Dendritic cell treated with granulocyte-macrophage colony-stimulating factor and Interleukin-4, amounts not matched to agents 40 ng/mL and 50 ng/mL, for 4 days (primary cell): ENCODE data around the gene ACAP2.
"Not testable (repeated sequence)": the region's sequence is repeated elsewhere in the genome, so short reads cannot be mapped to it uniquely, and the experiment has no call there.

Experiments
- H3K27ac Mint-ChIP-seq: one replicate; pipeline ENCODE4 v1.8.0; 2022; ENCODE audit warnings: mild to moderate bottlenecking, mixed read lengths
- H3K27me3 Mint-ChIP-seq: one replicate; pipeline ENCODE4 v1.8.0; 2022; ENCODE audit warnings: mild to moderate bottlenecking, mixed read lengths
- H3K36me3 Mint-ChIP-seq: one replicate; pipeline ENCODE4 v1.8.0; 2022; ENCODE audit warnings: low read depth, mixed read lengths
- H3K4me1 Mint-ChIP-seq: one replicate; pipeline ENCODE4 v1.8.0; 2022; ENCODE audit warnings: low read depth, mixed read lengths
- H3K4me3 Mint-ChIP-seq: one replicate; pipeline ENCODE4 v1.8.0; 2022; ENCODE audit warnings: mild to moderate bottlenecking, moderate library complexity, mixed read lengths
- H3K9me3 Mint-ChIP-seq: one replicate; pipeline ENCODE4 v1.8.0; 2022; ENCODE audit warnings: mixed read lengths
- intact Hi-C: fragments of 100-400 bp; cut with micrococcal nuclease; formaldehyde crosslinking; loops from one replicate; pipeline ENCODE4 v1.15.0; 2022

ACAP2 gene

GRCh38 chr3:195421400-195421799, 21.4 kb downstream of the ACAP2 start:
- Mint-ChIP-seq H3K36me3 (peaks cover 19% of the 10 kb centered on the region), H3K4me1 (peaks cover 54% of the 10 kb centered on the region)

DNA sequence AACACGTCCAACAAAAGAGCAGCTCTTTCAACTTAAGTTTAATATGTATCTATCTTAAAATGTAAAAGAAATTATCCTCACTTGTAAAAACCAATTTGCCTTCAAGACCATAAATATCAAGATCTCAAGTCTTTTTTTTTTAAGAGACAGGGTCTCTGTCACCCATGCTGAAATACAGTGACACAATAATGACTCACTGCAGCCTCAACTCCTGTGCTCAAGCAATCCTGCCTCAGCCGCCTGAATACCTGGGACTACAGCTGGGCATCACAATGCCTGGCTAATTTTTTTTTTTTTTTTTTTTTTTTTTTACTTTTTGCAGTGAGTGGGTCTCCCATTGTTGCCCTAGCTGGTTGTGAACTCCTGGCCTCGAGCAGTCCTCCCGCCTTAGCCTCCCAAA, 26.0 kb downstream of the ACAP2 start:
- intact Hi-C loops = no loop called here
- H3K27ac Mint-ChIP-seq = no peak overlapping the region
- no peak overlapping the region for H3K4me3 Mint-ChIP-seq
- peaks cover 13% of the 10 kb centered on the region for H3K36me3 Mint-ChIP-seq
- H3K9me3 Mint-ChIP-seq = no peaks in the 10 kb centered on the region
- no peaks in the 10 kb centered on the region for H3K27me3 Mint-ChIP-seq
- peaks cover 50% of the 10 kb centered on the region for H3K4me1 Mint-ChIP-seq

More at GRCh38 chr3:195421400-195421799, 21.4 kb downstream of the ACAP2 start:
- no peaks in the 10 kb centered on the region for H3K27me3 Mint-ChIP-seq
- intact Hi-C loops = no loop called here
- no peak overlapping the region for H3K27ac Mint-ChIP-seq
- no peak overlapping the region for H3K4me3 Mint-ChIP-seq
- no peaks in the 10 kb centered on the region for H3K9me3 Mint-ChIP-seq

DNA sequence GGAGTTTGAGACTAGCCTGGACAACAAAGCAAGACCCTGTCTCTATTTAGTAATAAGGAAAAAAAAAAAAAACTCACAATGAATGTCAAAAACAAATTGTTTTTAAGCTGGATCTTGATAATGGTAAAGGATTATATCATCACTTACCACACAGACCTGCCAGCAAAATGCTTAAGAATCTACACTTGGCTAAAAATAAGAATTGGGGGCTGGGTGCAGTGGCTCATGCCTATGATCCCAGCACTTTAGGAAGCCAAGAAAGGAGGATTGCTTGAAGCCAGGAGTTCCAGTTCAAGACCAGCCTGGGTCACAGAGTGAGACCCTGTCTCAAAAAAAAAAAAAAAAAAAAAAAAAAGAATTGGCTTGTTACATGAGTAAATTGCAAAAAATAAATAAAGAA, 31.0 kb downstream of the ACAP2 start:
- Mint-ChIP-seq H3K36me3 (peaks cover 23% of the 10 kb centered on the region), H3K4me3 (no peak overlapping the region), H3K4me1 (peaks cover 50% of the 10 kb centered on the region), H3K9me3 (no peaks in the 10 kb centered on the region), H3K27ac (no peak overlapping the region), H3K27me3 (no peaks in the 10 kb centered on the region)
- intact Hi-C loops = no loop called here

GRCh38 chr3:195410546-195410945, 32.3 kb downstream of the ACAP2 start:
- no peaks in the 10 kb centered on the region for H3K9me3 Mint-ChIP-seq
- peaks cover 29% of the 10 kb centered on the region for H3K36me3 Mint-ChIP-seq
- no peak overlapping the region for H3K4me3 Mint-ChIP-seq
- H3K27ac Mint-ChIP-seq = peak overlapping the region; percentile 40
- no peaks in the 10 kb centered on the region for H3K27me3 Mint-ChIP-seq
- intact Hi-C loops = no loop called here
- H3K4me1 Mint-ChIP-seq = peaks cover 59% of the 10 kb centered on the region

DNA sequence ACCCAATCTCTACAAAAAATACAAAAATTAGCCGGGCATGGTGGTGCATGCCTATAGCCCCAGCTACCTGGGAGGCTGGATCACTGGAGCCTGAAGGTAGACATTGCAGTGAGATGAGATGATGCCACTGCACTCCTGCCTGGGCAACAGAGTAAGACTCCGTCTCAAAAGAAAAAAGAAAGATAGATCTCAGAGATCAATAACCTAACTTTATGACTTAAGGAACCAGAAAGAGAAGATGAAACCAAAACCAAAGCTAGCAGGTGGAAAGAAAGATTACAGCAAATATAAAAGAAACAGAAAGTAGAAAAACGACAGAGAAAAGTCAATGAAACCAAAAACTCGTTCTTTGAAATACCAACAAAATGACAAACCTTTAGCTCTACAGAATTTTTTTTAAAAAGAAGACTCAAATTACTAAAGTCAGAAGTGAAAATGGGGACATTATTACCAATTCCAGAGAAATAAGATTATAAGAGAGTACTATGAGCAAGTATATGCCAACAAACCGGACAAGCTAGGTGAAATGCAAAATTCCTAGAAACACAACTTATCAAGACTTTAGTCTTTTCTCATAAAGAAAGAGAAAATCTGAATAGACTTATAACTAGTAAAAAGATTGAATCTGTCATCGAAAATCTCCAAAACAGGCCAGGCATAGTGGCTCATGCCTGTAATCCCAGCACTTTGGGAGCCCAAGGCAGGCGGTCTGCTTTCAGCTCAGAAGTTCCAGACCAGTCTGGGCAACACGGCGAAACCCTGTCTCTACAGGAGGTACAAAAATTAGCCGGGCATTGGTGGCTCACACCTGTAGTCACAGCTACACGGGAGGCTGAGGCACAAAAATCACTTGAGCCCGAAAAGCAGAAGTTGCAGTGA, 35.0 kb downstream of the ACAP2 start:
- Mint-ChIP-seq H3K4me1 (peaks cover 52% of the 10 kb centered on the region), H3K27me3 (no peaks in the 10 kb centered on the region), H3K36me3 (peaks cover 29% of the 10 kb centered on the region), H3K9me3 (no peaks in the 10 kb centered on the region), H3K27ac (no peak overlapping the region), H3K4me3 (no peak overlapping the region)
- intact Hi-C loops = loop anchor here (5.0 kb wide), 1 partner anchor 35 kb away; the partner anchor contains the start of gene ACAP2

- no peak overlapping the region for H3K27ac Mint-ChIP-seq
- no peaks in the 10 kb centered on the region for H3K9me3 Mint-ChIP-seq
- intact Hi-C loops = loop anchor here (5.0 kb wide), 1 partner anchor 37 kb away; the partner anchor contains the start of gene ACAP2
- peaks cover 33% of the 10 kb centered on the region for H3K36me3 Mint-ChIP-seq
- H3K4me3 Mint-ChIP-seq = no peak overlapping the region
- no peaks in the 10 kb centered on the region for H3K27me3 Mint-ChIP-seq
- H3K4me1 Mint-ChIP-seq = peaks cover 63% of the 10 kb centered on the region
Measured at GRCh38 chr3:195405651-195406050, 37.2 kb downstream of the ACAP2 start.

DNA sequence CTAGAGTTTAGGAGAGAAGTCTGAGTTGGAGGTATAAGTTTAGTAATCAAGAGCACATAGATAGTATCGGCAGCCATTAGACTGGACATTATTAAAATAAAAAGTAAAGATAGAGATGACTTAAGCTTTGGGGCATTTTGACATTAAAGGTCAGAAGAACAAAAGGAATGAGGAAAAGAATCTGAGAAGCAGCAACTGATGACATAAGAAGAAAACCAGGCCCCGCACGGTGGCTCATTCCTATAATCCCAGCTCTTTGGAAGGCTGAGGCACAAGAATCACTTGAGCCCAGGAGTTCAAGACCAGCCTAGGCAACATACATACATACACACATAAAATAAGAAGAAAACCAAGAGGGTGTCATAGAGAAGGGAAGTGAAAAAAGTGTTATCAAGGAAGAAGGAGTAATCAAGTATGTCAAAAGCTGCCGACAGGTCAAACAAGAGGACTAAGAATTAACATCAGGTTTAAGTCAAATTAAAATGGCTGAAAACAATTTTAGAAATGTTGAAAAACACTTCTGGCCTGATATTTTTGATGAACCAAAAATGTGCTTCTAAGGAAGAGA, 38.9 kb downstream of the ACAP2 start:
- Mint-ChIP-seq H3K36me3 (peaks cover 27% of the 10 kb centered on the region), H3K27ac (no peak overlapping the region), H3K4me3 (no peak overlapping the region), H3K4me1 (peaks cover 50% of the 10 kb centered on the region), H3K27me3 (no peaks in the 10 kb centered on the region), H3K9me3 (no peaks in the 10 kb centered on the region)
- intact Hi-C loops = no loop called here

GRCh38 chr3:195403244-195403643, 39.6 kb downstream of the ACAP2 start:
- intact Hi-C loops = no loop called here
- Mint-ChIP-seq H3K27ac (no peak overlapping the region), H3K27me3 (no peaks in the 10 kb centered on the region)

GRCh38 chr3:195401943-195402342, 40.9 kb downstream of the ACAP2 start:
- no peaks in the 10 kb centered on the region for H3K9me3 Mint-ChIP-seq
- no peak overlapping the region for H3K4me3 Mint-ChIP-seq
- H3K27ac Mint-ChIP-seq = no peak overlapping the region
- H3K36me3 Mint-ChIP-seq = peaks cover 11% of the 10 kb centered on the region
- peaks cover 34% of the 10 kb centered on the region for H3K4me1 Mint-ChIP-seq
- no peaks in the 10 kb centered on the region for H3K27me3 Mint-ChIP-seq
- intact Hi-C loops = no loop called here

More at GRCh38 chr3:195403244-195403643, 39.6 kb downstream of the ACAP2 start:
- Mint-ChIP-seq H3K36me3 (peaks cover 21% of the 10 kb centered on the region), H3K4me3 (no peak overlapping the region), H3K9me3 (no peaks in the 10 kb centered on the region), H3K4me1 (peaks cover 43% of the 10 kb centered on the region)

GRCh38 chr3:195398460-195398859, 44.4 kb downstream of the ACAP2 start:
- H3K9me3 Mint-ChIP-seq, H3K4me3 Mint-ChIP-seq, H3K36me3 Mint-ChIP-seq, intact Hi-C loops, H3K27ac Mint-ChIP-seq, H3K27me3 Mint-ChIP-seq: not testable (repeated sequence)
- peaks cover 36% of the 10 kb centered on the region for H3K4me1 Mint-ChIP-seq

DNA sequence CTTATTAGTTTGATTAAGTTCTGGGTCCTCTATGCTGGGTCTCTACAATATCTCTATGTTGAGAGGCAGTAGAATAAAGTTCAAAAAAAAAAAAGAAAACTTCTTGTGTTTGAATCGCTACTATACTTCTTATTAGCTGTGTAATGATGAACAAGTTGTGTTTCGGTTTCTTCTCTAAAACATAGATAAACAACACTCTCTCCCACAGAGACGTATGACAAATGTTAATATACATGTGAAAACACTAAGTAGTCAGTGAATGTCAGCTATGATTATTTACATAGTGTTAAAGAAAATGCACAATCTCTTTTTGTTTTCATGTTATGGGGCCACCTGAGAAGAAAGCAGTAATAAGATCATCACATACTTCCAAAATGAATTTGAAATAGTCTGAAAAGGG, 45.3 kb downstream of the ACAP2 start:
- Mint-ChIP-seq H3K36me3 (peaks cover 5% of the 10 kb centered on the region), H3K9me3 (no peaks in the 10 kb centered on the region), H3K27ac (no peak overlapping the region), H3K27me3 (no peaks in the 10 kb centered on the region), H3K4me3 (no peak overlapping the region), H3K4me1 (peaks cover 38% of the 10 kb centered on the region)
- intact Hi-C loops = no loop called here

DNA sequence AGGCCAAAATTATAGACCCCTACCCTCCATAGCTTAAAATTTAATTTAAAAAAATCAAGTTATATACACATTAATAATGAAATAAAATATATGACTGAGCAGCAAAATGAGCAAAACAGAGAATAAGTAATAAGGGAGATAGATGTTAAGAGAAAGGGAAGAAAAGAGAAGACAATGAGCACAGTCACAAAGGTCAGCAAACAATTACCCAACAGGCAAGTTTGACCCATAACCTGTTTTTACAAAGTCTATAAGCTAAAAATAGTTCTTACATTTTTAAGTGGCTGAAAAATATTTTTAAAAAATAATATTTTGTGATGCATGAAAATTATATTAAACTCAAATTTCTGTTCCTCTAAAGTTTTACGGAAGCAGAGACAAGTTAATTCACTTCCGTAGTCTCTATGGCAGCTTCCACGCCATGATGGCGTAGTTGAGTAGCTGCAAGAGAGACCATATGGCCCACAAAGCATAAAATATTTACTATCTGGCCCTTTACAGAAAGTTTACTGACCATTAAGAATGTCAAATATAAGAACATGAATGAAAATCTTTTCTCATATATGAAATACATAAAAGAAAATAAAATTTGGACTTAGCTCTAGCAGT, 47.5 kb downstream of the ACAP2 start:
- H3K36me3 Mint-ChIP-seq = peaks cover 8% of the 10 kb centered on the region
- no peak overlapping the region for H3K27ac Mint-ChIP-seq
- peaks cover 22% of the 10 kb centered on the region for H3K4me1 Mint-ChIP-seq
- H3K9me3 Mint-ChIP-seq = no peaks in the 10 kb centered on the region
- intact Hi-C loops = no loop called here
- H3K4me3 Mint-ChIP-seq = no peak overlapping the region
- no peaks in the 10 kb centered on the region for H3K27me3 Mint-ChIP-seq

DNA sequence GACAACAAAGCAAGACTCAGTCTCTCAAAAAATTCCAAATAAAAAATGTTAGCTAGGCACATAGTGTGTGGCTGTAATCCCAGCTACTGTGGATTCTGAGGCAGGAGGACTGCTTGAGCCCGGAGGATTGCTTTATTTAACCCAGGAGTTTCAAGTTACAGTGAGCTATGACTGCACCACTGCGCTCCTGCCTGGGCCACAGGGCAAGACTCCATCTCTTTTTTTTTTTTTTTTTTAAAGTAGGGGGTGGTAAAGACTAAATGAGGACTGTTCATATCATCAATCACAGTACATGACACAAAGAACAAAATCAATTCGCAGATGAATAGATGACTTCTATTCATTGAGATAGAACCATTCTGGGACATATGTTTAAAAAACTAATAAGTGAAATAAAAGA, 48.1 kb downstream of the ACAP2 start:
- H3K27me3 Mint-ChIP-seq = no peaks in the 10 kb centered on the region
- intact Hi-C loops = no loop called here
- H3K4me3 Mint-ChIP-seq = no peak overlapping the region
- H3K9me3 Mint-ChIP-seq = no peaks in the 10 kb centered on the region
- peaks cover 8% of the 10 kb centered on the region for H3K36me3 Mint-ChIP-seq
- peaks cover 21% of the 10 kb centered on the region for H3K4me1 Mint-ChIP-seq
- no peak overlapping the region for H3K27ac Mint-ChIP-seq

GRCh38 chr3:195394024-195394423, 48.8 kb downstream of the ACAP2 start:
- Mint-ChIP-seq H3K4me1 (peaks cover 21% of the 10 kb centered on the region), H3K27me3 (no peaks in the 10 kb centered on the region), H3K36me3 (peaks cover 8% of the 10 kb centered on the region), H3K9me3 (no peaks in the 10 kb centered on the region), H3K27ac (peak overlapping the region; percentile 30), H3K4me3 (no peak overlapping the region)
- intact Hi-C loops = no loop called here
